ES-I3 (cell line): ENCODE measurements around the gene RASGRF1.

Experiments used
- H3K36me3 ChIP-seq: 2 replicates; pipeline ENCODE4 v1.6.1; 2013; ENCODE audit warnings: mild to moderate bottlenecking, low read length, control low read depth, moderate library complexity; ENCODE audit not compliant: insufficient read depth
- H3K4me1 ChIP-seq: 2 replicates; pipeline ENCODE4 v1.6.1; 2013; ENCODE audit warnings: mild to moderate bottlenecking, control low read depth, low read length; ENCODE audit not compliant: insufficient read depth
- H3K9ac ChIP-seq: 2 replicates; pipeline ENCODE4 v1.6.1; 2013; ENCODE audit warnings: low read depth, mild to moderate bottlenecking, low read length, moderate library complexity
- H3K9me3 ChIP-seq: 2 replicates; pipeline ENCODE4 v1.6.1; 2013; ENCODE audit warnings: mild to moderate bottlenecking, low read length, moderate library complexity; ENCODE audit not compliant: control insufficient read depth, insufficient read depth

RASGRF1 gene

DNA sequence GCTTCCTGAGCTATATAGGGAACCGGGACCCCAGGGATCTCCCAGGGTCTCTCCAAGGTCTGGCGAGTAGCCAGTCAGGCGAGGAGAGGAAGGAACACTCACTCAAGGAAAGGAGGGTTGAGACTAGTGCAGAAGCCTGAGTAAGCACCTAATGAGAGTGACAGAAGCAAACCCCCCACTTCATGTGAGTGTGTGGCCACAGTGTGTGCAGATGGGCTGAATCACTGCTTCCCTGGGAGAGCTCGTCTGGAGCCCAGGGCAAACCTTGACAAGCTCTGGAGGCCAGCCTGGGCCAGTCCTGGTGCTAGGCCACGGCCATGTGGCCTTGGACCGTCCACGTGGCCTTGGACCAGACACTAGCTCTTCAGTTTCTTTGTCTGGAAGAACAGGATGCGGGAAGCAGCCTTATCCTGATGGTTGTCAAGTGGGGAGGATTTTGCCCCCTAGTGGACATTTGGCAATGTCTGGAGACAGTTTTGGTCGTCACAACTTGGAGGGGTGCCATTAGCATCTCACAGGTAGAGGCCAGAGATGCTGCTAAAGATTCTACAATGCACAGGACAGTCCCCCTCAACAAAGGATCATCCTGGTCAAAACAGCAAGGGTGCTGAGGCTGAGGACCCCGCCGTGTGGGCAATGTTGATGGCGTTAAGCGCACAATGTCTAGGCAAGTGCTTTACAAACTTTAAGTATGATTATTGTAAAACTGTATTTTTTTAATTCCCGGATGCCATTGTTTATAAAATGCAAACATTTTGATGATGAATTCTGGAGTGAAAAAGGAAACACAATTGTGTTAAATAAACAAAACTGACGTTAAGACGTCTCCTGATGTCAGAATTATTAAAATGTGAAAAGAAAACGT lies 110.9 kb downstream of the RASGRF1 start:
- Histone ChIP-seq H3K9me3 (no peaks in the 10 kb centered on the region), H3K9ac (no peak overlapping the region), H3K4me1 (no peaks in the 10 kb centered on the region), H3K36me3 (no peaks in the 10 kb centered on the region)

GRCh38 chr15:78978601-78979179 lies 111.9 kb downstream of the RASGRF1 start:
- Histone ChIP-seq H3K36me3 (no peaks in the 10 kb centered on the region), H3K9ac (no peak overlapping the region), H3K9me3 (no peaks in the 10 kb centered on the region), H3K4me1 (no peaks in the 10 kb centered on the region)

DNA sequence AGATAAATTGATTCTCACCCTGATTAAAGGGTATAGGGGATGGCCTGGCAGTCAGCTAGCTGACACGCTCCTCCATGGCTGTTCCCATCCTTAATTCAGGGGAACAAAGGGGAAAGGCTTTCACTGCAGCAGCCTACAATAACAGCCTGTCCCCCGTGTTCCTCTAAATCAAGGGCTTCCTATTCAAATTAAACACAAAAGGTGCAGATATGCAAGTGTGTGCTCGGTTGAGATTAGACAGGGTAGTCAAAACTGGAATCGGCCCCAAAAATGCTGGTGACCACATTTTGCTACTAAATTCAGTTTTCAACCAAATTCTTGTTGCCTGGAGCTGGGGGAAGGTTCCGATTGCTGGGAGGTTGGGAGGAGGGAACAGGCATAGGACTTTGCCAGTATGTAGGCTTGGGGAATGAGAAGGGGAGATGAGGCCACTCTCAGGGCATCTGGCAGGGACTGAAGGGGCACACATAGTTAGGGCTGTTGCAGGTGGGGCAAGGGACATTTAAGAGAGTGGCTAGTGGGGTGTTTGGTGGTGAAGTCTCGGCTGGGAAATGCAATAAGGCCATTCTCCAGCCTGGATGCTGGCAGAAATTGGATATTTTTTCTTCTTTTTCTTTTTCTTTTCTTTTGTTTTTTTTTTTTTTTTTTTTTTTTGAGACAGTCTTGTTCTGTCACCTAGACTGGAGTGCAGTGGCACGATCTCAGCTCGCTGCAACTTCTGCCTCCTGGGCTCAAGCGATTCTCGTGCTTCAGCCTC lies 112.8 kb downstream of the RASGRF1 start:
- no peaks in the 10 kb centered on the region for H3K36me3 ChIP-seq
- no peaks in the 10 kb centered on the region for H3K4me1 ChIP-seq
- H3K9me3 ChIP-seq = no peaks in the 10 kb centered on the region
- H3K9ac ChIP-seq = no peak overlapping the region

- no peaks in the 10 kb centered on the region for H3K36me3 ChIP-seq
- H3K4me1 ChIP-seq = no peaks in the 10 kb centered on the region
- no peaks in the 10 kb centered on the region for H3K9me3 ChIP-seq
- H3K9ac ChIP-seq = no peak overlapping the region
These were observed 113.4 kb downstream of the RASGRF1 start for GRCh38 chr15:78977091-78977571.

- no peaks in the 10 kb centered on the region for H3K36me3 ChIP-seq
- no peaks in the 10 kb centered on the region for H3K4me1 ChIP-seq
- no peak overlapping the region for H3K9ac ChIP-seq
- no peaks in the 10 kb centered on the region for H3K9me3 ChIP-seq
These were observed 113.9 kb downstream of the RASGRF1 start for GRCh38 chr15:78976691-78977090.

DNA sequence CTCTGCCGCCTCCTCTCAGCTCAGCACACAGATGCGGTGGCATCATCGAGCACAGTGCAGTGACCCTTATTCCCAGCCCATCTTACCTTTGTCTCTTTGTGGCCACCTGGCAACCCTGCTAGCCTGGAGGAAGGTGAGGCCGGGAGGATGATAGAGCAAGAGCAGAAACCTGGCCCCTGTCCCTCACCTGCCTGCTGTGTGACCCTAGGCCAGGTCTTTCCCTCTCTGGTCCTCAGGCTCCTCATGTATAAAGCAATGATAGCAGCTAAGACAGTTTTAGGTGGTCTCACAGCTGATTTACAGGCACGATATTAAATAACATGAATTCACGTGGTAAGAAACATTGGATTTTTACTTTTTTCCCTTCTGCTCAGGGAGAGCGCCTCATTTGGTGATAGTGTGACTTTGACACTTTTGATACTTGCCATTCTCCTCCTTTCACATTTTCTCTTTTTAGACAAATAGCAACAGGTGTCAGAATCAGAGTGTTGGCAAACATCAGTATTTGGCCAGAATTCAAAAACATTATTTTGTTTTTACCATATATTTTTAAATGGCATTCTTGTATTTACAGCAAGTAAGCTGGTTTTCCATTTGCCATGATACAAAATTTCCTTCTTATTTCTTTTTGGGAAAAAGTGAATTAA lies 116.2 kb downstream of the RASGRF1 start:
- Histone ChIP-seq H3K4me1 (no peaks in the 10 kb centered on the region), H3K36me3 (no peaks in the 10 kb centered on the region), H3K9me3 (no peaks in the 10 kb centered on the region), H3K9ac (no peak overlapping the region)

- H3K9me3 ChIP-seq = no peaks in the 10 kb centered on the region
- no peaks in the 10 kb centered on the region; the same call in 1 of the 2 replicates for H3K4me1 ChIP-seq
- H3K9ac ChIP-seq = no peak overlapping the region
- no peaks in the 10 kb centered on the region for H3K36me3 ChIP-seq
These were observed 120.8 kb downstream of the RASGRF1 start for GRCh38 chr15:78969687-78970349.

DNA sequence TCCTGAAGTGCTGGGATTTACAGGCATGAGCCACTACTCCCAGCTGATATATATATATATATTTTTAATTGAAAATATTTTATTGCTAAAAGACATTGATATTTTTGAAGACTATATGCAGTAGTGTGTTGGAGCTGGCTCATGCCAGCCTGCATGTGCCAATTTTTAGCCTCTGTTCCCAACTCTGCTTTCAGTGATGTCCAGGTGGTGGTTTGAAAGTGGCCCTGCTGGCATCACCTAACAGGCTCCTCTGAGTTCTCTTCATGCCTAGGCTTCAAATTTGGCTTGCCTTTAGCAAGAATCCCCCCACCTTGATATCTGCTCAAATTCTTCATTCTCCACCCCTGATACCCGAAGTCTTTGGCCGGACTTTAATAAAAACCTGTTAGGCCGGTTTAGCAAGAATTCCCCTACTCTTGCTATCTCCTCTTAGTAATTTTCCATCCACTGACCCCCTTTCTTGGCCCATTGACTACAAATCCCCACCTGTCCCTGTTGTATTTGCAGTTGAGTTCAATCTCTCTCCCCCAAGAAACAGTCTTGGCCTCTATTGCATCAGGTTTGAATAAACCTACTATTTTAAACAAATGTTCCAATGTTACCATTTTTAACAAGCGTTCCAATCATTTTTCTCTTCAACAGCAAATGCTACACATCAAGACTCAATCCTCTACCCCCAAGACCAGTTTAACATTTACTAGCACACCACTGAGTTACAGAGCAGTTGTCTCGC lies 121.9 kb downstream of the RASGRF1 start:
- H3K9ac ChIP-seq = no peak overlapping the region
- no peaks in the 10 kb centered on the region for H3K9me3 ChIP-seq
- H3K4me1 ChIP-seq = no peaks in the 10 kb centered on the region; the same call in 1 of the 2 replicates
- no peaks in the 10 kb centered on the region for H3K36me3 ChIP-seq

GRCh38 chr15:78968114-78968513 lies 122.5 kb downstream of the RASGRF1 start:
- Histone ChIP-seq H3K9me3 (no peaks in the 10 kb centered on the region), H3K9ac (no peak overlapping the region), H3K36me3 (no peaks in the 10 kb centered on the region), H3K4me1 (no peaks in the 10 kb centered on the region; the same call in 1 of the 2 replicates)

GRCh38 chr15:78960308-78960707 lies 130.3 kb downstream of the RASGRF1 start:
- no peak overlapping the region for H3K9ac ChIP-seq
- no peaks in the 10 kb centered on the region; the same call in 1 of the 2 replicates for H3K36me3 ChIP-seq
- H3K9me3 ChIP-seq = no peaks in the 10 kb centered on the region
- no peaks in the 10 kb centered on the region for H3K4me1 ChIP-seq

- Histone ChIP-seq H3K36me3 (no peaks in the 10 kb centered on the region; the same call in 1 of the 2 replicates), H3K9me3 (no peaks in the 10 kb centered on the region), H3K9ac (no peak overlapping the region), H3K4me1 (no peaks in the 10 kb centered on the region)
These were observed 131.2 kb downstream of the RASGRF1 start for GRCh38 chr15:78959360-78959759.

- no peaks in the 10 kb centered on the region for H3K4me1 ChIP-seq
- H3K9me3 ChIP-seq = no peaks in the 10 kb centered on the region
- H3K9ac ChIP-seq = no peak overlapping the region
- H3K36me3 ChIP-seq = no peaks in the 10 kb centered on the region; the same call in 1 of the 2 replicates
These were observed 133.0 kb downstream of the RASGRF1 start for GRCh38 chr15:78957416-78958093.

DNA sequence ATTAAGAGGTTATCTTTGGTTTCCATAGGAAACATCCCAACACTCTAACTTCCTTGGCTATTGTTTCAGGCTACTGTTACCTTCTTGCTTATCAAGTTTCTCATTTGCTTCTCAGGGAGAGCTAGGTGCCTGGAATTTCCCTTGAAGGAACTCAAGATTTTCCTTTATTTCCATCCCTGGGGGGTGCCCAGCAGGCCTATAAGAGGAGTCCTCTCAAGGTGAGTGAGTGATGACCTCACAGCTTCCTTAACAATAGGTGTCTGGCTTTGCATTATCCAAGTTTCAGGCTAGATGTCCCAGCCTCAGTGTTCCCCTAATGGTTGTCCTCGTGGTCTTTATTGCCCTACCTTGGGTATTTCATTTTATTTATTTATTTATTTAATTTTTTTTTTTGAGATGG lies 133.6 kb downstream of the RASGRF1 start:
- H3K9me3 ChIP-seq = no peaks in the 10 kb centered on the region
- peaks cover 6% of the 10 kb centered on the region; the same call in 1 of the 2 replicates for H3K4me1 ChIP-seq
- H3K9ac ChIP-seq = no peak overlapping the region
- no peaks in the 10 kb centered on the region; the same call in 1 of the 2 replicates for H3K36me3 ChIP-seq
